B cell (primary cell): ENCODE data around the gene BRME1. TPM values are rescaled to one million over a fixed set of nuclear protein-coding genes. Genes with fewer than 3 reads are reported as not detected.

Source experiments
- ATAC-seq: fragments of 200-7000 bp; cut with Tn5 transposase; one replicate; pipeline ENCODE4 v1.10.0; 2021; ENCODE audit warnings: low read depth, mild to moderate bottlenecking, moderate number of reproducible peaks, moderate library complexity
- CTCF ChIA-PET: fragments of 350-600 bp; sonication (Branson Sonifier 250); formaldehyde crosslinking; loops from one replicate; lab custom pipeline; 2021; ENCODE audit warnings: antibody characterized with exemption, inconsistent platforms; lab: Charles Lee
- POLR2A ChIA-PET: fragments of 350-600 bp; sonication (Branson Sonifier 250); formaldehyde crosslinking; loops from one replicate; lab custom pipeline; 2021; ENCODE audit warnings: antibody characterized with exemption; lab: Charles Lee
- DNase-seq: peaks from one replicate; pipeline ENCODE4 v3.0.0; 2013
- H2AFZ ChIP-seq: 2 replicates; pipeline ENCODE4 v1.6.1; 2012; ENCODE audit warnings: mild to moderate bottlenecking, low read depth, low read length; ENCODE audit not compliant: insufficient read depth, poor library complexity, severe bottlenecking
- H3K27ac ChIP-seq, 2 donors: 1 replicate in 1 of 2; 2 replicates in 1 of 2; pipeline ENCODE4 v1.5.1; 2012 to 2013; ENCODE audit warnings: low read length in 2 of 2, mild to moderate bottlenecking in 2 of 2, moderate library complexity in 1 of 2
- H3K27me3 ChIP-seq, 4 experiments: fragments of 200-600 bp in 1 of 4; sonication (generic) in 1 of 4; replicated peaks in 1 of 4; 1 replicate in 2 of 4; 2 replicates in 2 of 4; pipeline versions ENCODE4 v1.6.1 to v1.7.0; 2013 to 2016; ENCODE audit warnings: low read length in 3 of 4, mild to moderate bottlenecking in 2 of 4, mixed read lengths in 1 of 4, moderate library complexity in 1 of 4; ENCODE audit not compliant: insufficient read depth in 4 of 4, control insufficient read depth in 3 of 4; ENCODE audit errors: control extremely low read depth in 1 of 4
- H3K36me3 ChIP-seq, 2 experiments: replicated peaks in 1 of 2; 1 replicate in 1 of 2; 2 replicates in 1 of 2; pipeline versions ENCODE4 v1.6.1 to v1.7.1; 2013; ENCODE audit warnings: low read length in 1 of 2; ENCODE audit not compliant: insufficient read depth in 2 of 2, control insufficient read depth in 1 of 2; ENCODE audit errors: control extremely low read depth in 1 of 2, extremely low read depth in 1 of 2
- H3K4me1 ChIP-seq, 2 donors: fragments of 200-600 bp in 1 of 2; sonication (generic) in 1 of 2; 1 replicate in 1 of 2; 2 replicates in 1 of 2; pipeline versions ENCODE4 v1.5.1 to v1.6.1; 2013 to 2017; ENCODE audit warnings: low read length in 2 of 2; ENCODE audit not compliant: control insufficient read depth in 2 of 2, insufficient read depth in 2 of 2
- H3K4me2 ChIP-seq: replicated peaks from 2 replicates; pipeline ENCODE3; 2012; ENCODE audit warnings: mild to moderate bottlenecking, low read depth, low read length; ENCODE audit not compliant: poor library complexity, severe bottlenecking
- H3K4me3 ChIP-seq, 5 experiments: fragments of 200-600 bp in 1 of 5; sonication (generic) in 1 of 5; 1 replicate in 3 of 5; 2 replicates in 2 of 5; pipeline versions ENCODE4 v1.5.1 to v1.7.0; 2011 to 2016; ENCODE audit warnings: low read length in 4 of 5, mild to moderate bottlenecking in 4 of 5, low read depth in 2 of 5, control low read depth in 1 of 5, moderate library complexity in 1 of 5; ENCODE audit not compliant: insufficient read depth in 1 of 5; ENCODE audit errors: control extremely low read depth in 1 of 5, extremely low read depth in 1 of 5
- H3K79me2 ChIP-seq: fragments of 200-600 bp; sonication (generic); one replicate; pipeline ENCODE4 v1.6.0; 2016; ENCODE audit warnings: low read length; ENCODE audit not compliant: control insufficient read depth, insufficient read depth
- H3K9ac ChIP-seq: fragments of 200-600 bp; sonication (generic); 2 replicates; pipeline ENCODE4 v1.6.1; 2017; ENCODE audit warnings: mild to moderate bottlenecking, low read length, moderate library complexity
- H3K9me3 ChIP-seq, 3 donors: one replicate each; pipeline versions ENCODE4 v1.6.1 to v1.7.1; 2013; ENCODE audit warnings: low read length in 2 of 3; ENCODE audit not compliant: control insufficient read depth in 2 of 3, insufficient read depth in 1 of 3; ENCODE audit errors: control extremely low read depth in 1 of 3
- H4K20me1 ChIP-seq: 2 replicates; pipeline ENCODE4 v1.6.0; 2012; ENCODE audit warnings: mild to moderate bottlenecking, low read length; ENCODE audit not compliant: insufficient read depth, control insufficient read depth, poor library complexity, severe bottlenecking
- H3K27ac Mint-ChIP-seq: one replicate; pipeline ENCODE4 v1.8.0; 2021; ENCODE audit warnings: mixed read lengths
- H3K27me3 Mint-ChIP-seq: one replicate; pipeline ENCODE4 v1.8.0; 2021; ENCODE audit warnings: mixed read lengths
- H3K4me1 Mint-ChIP-seq: one replicate; pipeline ENCODE4 v1.8.0; 2021; ENCODE audit warnings: mixed read lengths
- H3K4me3 Mint-ChIP-seq: one replicate; pipeline ENCODE4 v1.8.0; 2021; ENCODE audit warnings: mixed read lengths
- H3K9me3 Mint-ChIP-seq: one replicate; pipeline ENCODE4 v1.8.0; 2022; ENCODE audit warnings: mixed read lengths; ENCODE audit not compliant: insufficient read depth
- CTCF ChIP-seq: fragments of 200-600 bp; IDR thresholded peaks from one replicate; pipeline ENCODE4 v1.8.0; 2022; ENCODE audit warnings: antibody characterized with exemption, mild to moderate bottlenecking
- EZH2 ChIP-seq: IDR thresholded peaks from 2 replicates; pipeline ENCODE4 v1.6.1; 2012; ENCODE audit warnings: borderline replicate concordance, low read depth, mild to moderate bottlenecking, moderate library complexity, low read length; ENCODE audit not compliant: insufficient read depth, poor library complexity, severe bottlenecking
- whole genome bisulfite sequencing: methylation state at CpG from one replicate; pipeline ENCODE4 v1.1.5; 2013; ENCODE audit warnings: missing lambda C conversion rate; ENCODE audit not compliant: insufficient coverage; 5-methylcytosine and 5-hydroxymethylcytosine counted together
- intact Hi-C: fragments of 100-400 bp; cut with micrococcal nuclease; formaldehyde crosslinking; loops from one replicate; pipeline ENCODE4 v1.10.0; 2022
- polyA plus RNA-seq: library from polyadenylated mRNA; depleted of rRNA; stranded (reverse); fragments of >200 nt; gene quantifications from 2 replicates; pipeline ENCODE4 v1.2.3, GENCODE V29; 2012
- total RNA-seq, 2 donors: library from RNA; stranded (reverse); fragments of 120-200 nt in 1 of 2; gene quantifications; 1 replicate in 1 of 2; 2 replicates in 1 of 2; pipeline versions ENCODE4 v1.2.3 to v1.2.4, GENCODE V29; 2013 to 2022

The BRME1 gene
- total and polyA plus RNA-seq, 2 donors (not counting 1 experiment from before 2014, with no cell fraction given): 1.8 to 2.4 TPM

GRCh38 chr19:13887517-13887916, 18.4 kb downstream of the BRME1 start:
- H3K9me3 Mint-ChIP-seq: no peaks in the 10 kb centered on the region
- Histone ChIP-seq H3K79me2 (no peaks in the 10 kb centered on the region), H3K4me1 (peaks cover 2 to 5% of the 10 kb centered on the region in 2 donors), H3K27me3 (peaks cover 0 to 9% (median 0%) of the 10 kb centered on the region in 4 experiments), H3K4me2 (no peak overlapping the region), H3K27ac (no peak overlapping the region), H3K36me3 (no peaks in the 10 kb centered on the region), H3K4me3 (no peak overlapping the region), H3K9me3 (no peaks in the 10 kb centered on the region), H4K20me1 (no peaks in the 10 kb centered on the region), H3K9ac (no peak overlapping the region), H2AFZ (no peak overlapping the region)
- intact Hi-C loops: no loop called here
- ChIA-PET CTCF (interaction anchor here (0.6 to 2.3 kb wide), 4 partner anchors 17 to 334 kb away, joined by 3 to 10 read pairs (median 4); no protein-coding TSS in a partner anchor), POLR2A (interaction anchor here (0.5 to 0.7 kb wide), 2 partner anchors 72 to 593 kb away, joined by 4 to 5 read pairs; no protein-coding TSS in a partner anchor)
- WGBS: 89% methylated on average over 4 of the region's 5 CpGs
- no peaks in the 10 kb centered on the region for H3K4me1 Mint-ChIP-seq
- TF ChIP-seq CTCF: no peak
- no peak for TF ChIP-seq EZH2
- no peak overlapping the region for H3K4me3 Mint-ChIP-seq
- H3K27me3 Mint-ChIP-seq: no peaks in the 10 kb centered on the region
- DNase-seq: no peak
- no peak for ATAC-seq
- H3K27ac Mint-ChIP-seq: no peak overlapping the region

GRCh38 chr19:13887018-13887436, 18.9 kb downstream of the BRME1 start:
- POLR2A ChIA-PET: interaction anchor here (0.5 kb wide), 1 partner anchor 72 kb away, joined by 4 read pairs; no protein-coding TSS in a partner anchor
- Histone ChIP-seq H3K36me3 (no peaks in the 10 kb centered on the region), H3K4me1 (peaks cover 7 to 10% of the 10 kb centered on the region in 2 donors), H3K4me3 (no peak overlapping the region), H2AFZ (no peak overlapping the region), H3K4me2 (no peak overlapping the region), H3K79me2 (no peaks in the 10 kb centered on the region), H3K27ac (no peak overlapping the region), H3K27me3 (peaks cover 0 to 9% (median 0%) of the 10 kb centered on the region in 4 experiments), H3K9me3 (no peaks in the 10 kb centered on the region), H4K20me1 (no peaks in the 10 kb centered on the region), H3K9ac (no peak overlapping the region)
- H3K4me1 Mint-ChIP-seq: peaks cover 3% of the 10 kb centered on the region
- CTCF ChIA-PET: interaction anchor here (1.2 to 2.3 kb wide), 5 partner anchors 17 to 184 kb away, joined by 3 to 10 read pairs (median 5); no protein-coding TSS in a partner anchor
- 89% methylated on average over 16 of the region's 16 CpGs for WGBS
- no peak for TF ChIP-seq CTCF
- TF ChIP-seq EZH2: no peak
- DNase-seq: no peak
- H3K27ac Mint-ChIP-seq: no peak overlapping the region
- ATAC-seq: no peak
- no peaks in the 10 kb centered on the region for H3K9me3 Mint-ChIP-seq
- no peaks in the 10 kb centered on the region for H3K27me3 Mint-ChIP-seq
- intact Hi-C loops: no loop called here
- H3K4me3 Mint-ChIP-seq: no peak overlapping the region
